Kidney epithelial cell (primary cell): ENCODE data around the gene CYP4V2. TPM values are rescaled to one million over a fixed set of nuclear protein-coding genes. Genes with fewer than 3 reads are reported as not detected.
"Not testable (repeated sequence)": the region's sequence is repeated elsewhere in the genome, so short reads cannot be mapped to it uniquely, and the experiment has no call there.

Experiments
- DNase-seq: peaks from one replicate; pipeline ENCODE4 v3.0.0-alpha.2; 2010; ENCODE audit warnings: low read depth
- H3K27me3 ChIP-seq: 2 replicates; pipeline ENCODE4 v1.6.0; 2011; ENCODE audit warnings: low read length; ENCODE audit not compliant: control insufficient read depth, insufficient read depth
- H3K36me3 ChIP-seq: 2 replicates; pipeline ENCODE4 v1.5.1; 2011; ENCODE audit warnings: low read length; ENCODE audit not compliant: control insufficient read depth, insufficient read depth
- H3K4me3 ChIP-seq: 2 replicates; pipeline ENCODE4 v1.5.1; 2011; ENCODE audit warnings: low read depth, mild to moderate bottlenecking, control low read depth, low read length
- CTCF ChIP-seq: IDR thresholded peaks from 2 replicates; pipeline ENCODE4 v1.5.1; 2011; ENCODE audit warnings: mild to moderate bottlenecking, moderate library complexity, low read length, control low read depth, inconsistent platforms; ENCODE audit not compliant: insufficient read depth, poor library complexity, severe bottlenecking
- total RNA-seq: library from RNA; depleted of rRNA; stranded (reverse); fragments of >200 nt; gene quantifications from 2 replicates; pipeline ENCODE4 v1.2.3, GENCODE V29; 2015

CYP4V2 gene
- total RNA-seq, 1 donor from 2014 or later: 30.2 TPM

- no peak for DNase-seq
- no peak for TF ChIP-seq CTCF
- no peaks in the 10 kb centered on the region for H3K36me3 ChIP-seq
- no peaks in the 10 kb centered on the region for H3K27me3 ChIP-seq
- H3K4me3 ChIP-seq: no peak overlapping the region
These were observed 49.6 kb downstream of the CYP4V2 start for GRCh38 chr4:186240848-186241491.

GRCh38 chr4:186241616-186242015, 50.2 kb downstream of the CYP4V2 start:
- DNase-seq: no peak
- H3K4me3 ChIP-seq: no peak overlapping the region

GRCh38 chr4:186242031-186242430, 50.7 kb downstream of the CYP4V2 start:
- H3K36me3 ChIP-seq, DNase-seq, H3K27me3 ChIP-seq, H3K4me3 ChIP-seq: not testable (repeated sequence)

More at GRCh38 chr4:186241616-186242015, 50.2 kb downstream of the CYP4V2 start:
- Histone ChIP-seq H3K27me3 (no peaks in the 10 kb centered on the region), H3K36me3 (no peaks in the 10 kb centered on the region)
- no peak for TF ChIP-seq CTCF

- Histone ChIP-seq H3K36me3 (no peaks in the 10 kb centered on the region), H3K27me3 (no peaks in the 10 kb centered on the region), H3K4me3 (no peak overlapping the region)
- DNase-seq: no peak
- no peak for TF ChIP-seq CTCF
These were observed 52.0 kb downstream of the CYP4V2 start for GRCh38 chr4:186243331-186243730.

GRCh38 chr4:186244835-186245234, 53.5 kb downstream of the CYP4V2 start:
- H3K4me3 ChIP-seq: no peak overlapping the region
- no peak for DNase-seq
- TF ChIP-seq CTCF: no peak
- H3K36me3 ChIP-seq: no peaks in the 10 kb centered on the region
- H3K27me3 ChIP-seq: no peaks in the 10 kb centered on the region

GRCh38 chr4:186247062-186247752, 55.8 kb downstream of the CYP4V2 start:
- H3K36me3 ChIP-seq, H3K27me3 ChIP-seq, H3K4me3 ChIP-seq, DNase-seq: not testable (repeated sequence)

- H3K27me3 ChIP-seq: no peaks in the 10 kb centered on the region
- no peak for DNase-seq
- TF ChIP-seq CTCF: no peak
These were observed 57.3 kb downstream of the CYP4V2 start for GRCh38 chr4:186248643-186249042.

More at GRCh38 chr4:186248643-186249042, 57.3 kb downstream of the CYP4V2 start:
- no peaks in the 10 kb centered on the region for H3K36me3 ChIP-seq
- no peak overlapping the region for H3K4me3 ChIP-seq
